Urinary bladder (tissue), 4 donors: ENCODE measurements around the gene GALR3. TPM values are rescaled to one million over a fixed set of nuclear protein-coding genes. Genes with fewer than 3 reads are reported as not detected.

Source experiments
- DNase-seq: peaks from one replicate; pipeline ENCODE4 v3.0.0-alpha.2; 2015; ENCODE audit errors: extremely low spot score
- H3K27ac ChIP-seq: one replicate; pipeline ENCODE4 v1.5.1; 2013; ENCODE audit warnings: low read depth, mild to moderate bottlenecking, moderate library complexity
- H3K36me3 ChIP-seq: one replicate; pipeline ENCODE4 v1.6.1; 2013; ENCODE audit warnings: mild to moderate bottlenecking, moderate library complexity; ENCODE audit not compliant: insufficient read depth
- H3K4me1 ChIP-seq: one replicate; pipeline ENCODE4 v1.6.1; 2013; ENCODE audit warnings: mild to moderate bottlenecking, moderate library complexity; ENCODE audit not compliant: insufficient read depth
- H3K4me3 ChIP-seq: one replicate; pipeline ENCODE4 v1.5.1; 2013; ENCODE audit warnings: low read depth, low read length
- WGBS: extraction: QIAGEN DNeasy Blood & Tissue Kit; methylation state at CpG from one replicate; pipeline ENCODE4 v1.1.7; 2013; 5-methylcytosine and 5-hydroxymethylcytosine counted together
- polyA plus RNA-seq: library from polyadenylated mRNA; stranded (reverse); fragments of 200-250 nt; gene quantifications from one replicate; pipeline ENCODE4 v1.2.3, GENCODE V29; 2013
- total RNA-seq: library from RNA; depleted of rRNA; stranded (reverse); fragments of >200 nt; gene quantifications from one replicate; pipeline ENCODE4 v1.2.3, GENCODE V29; 2014
- donor health status: healthy with polysubstance abuse.
- donor health status: healthy.

Gene GALR3
- total and polyA plus RNA-seq, 2 donors, result not detected

DNA sequence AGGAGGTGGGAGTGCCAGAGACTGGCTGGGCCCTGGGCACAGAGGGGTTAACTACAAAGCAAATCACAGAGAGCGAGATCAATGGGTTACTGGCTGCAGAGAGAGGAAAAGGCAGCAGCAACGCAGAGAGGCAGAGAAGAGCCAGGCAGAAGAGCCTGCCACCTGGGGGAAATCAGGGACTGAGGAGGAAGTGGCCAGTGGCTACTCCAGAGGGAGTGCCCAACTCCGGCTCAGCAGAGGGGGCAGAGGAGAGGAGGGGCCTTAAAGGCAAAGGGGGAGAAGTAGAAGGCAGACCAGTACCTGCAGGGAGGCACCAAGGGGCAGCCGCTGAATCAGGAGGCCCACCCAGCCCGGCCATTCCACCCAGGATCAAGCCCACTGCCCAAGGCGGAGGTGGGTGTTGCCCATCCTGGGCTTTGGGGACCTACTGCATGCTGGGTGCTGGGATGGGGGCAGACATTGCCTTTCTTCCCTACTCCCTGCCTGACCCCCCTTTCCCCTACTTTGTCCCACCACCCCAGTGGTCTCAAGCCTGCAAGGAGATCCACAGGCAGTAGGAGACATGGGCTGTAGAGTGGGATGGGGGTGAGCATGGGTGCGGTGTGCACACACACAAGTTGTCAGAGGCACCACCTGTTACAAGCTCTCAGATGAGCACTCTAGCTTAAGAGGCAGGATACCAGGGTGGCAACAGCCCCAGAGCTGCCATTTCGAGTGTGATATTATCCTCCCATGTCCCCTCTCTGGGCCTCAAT lies 926 bp upstream of the GALR3 start:
- WGBS, result 49% methylated on average over 8 of the region's 8 CpGs
- DNase-seq, result no peak
- H3K4me1 ChIP-seq, result peaks cover 3% of the 10 kb centered on the region

GRCh38 chr22:37824674-37825641 lies 1.8 kb downstream of the GALR3 start:
- H3K27ac ChIP-seq, result no peak overlapping the region
- WGBS, result 8% methylated on average over 135 of the region's 135 CpGs
- peaks cover 3% of the 10 kb centered on the region for H3K4me1 ChIP-seq
- DNase-seq, result no peak
- no peaks in the 10 kb centered on the region for H3K36me3 ChIP-seq
- H3K4me3 ChIP-seq, result peak overlapping the region; percentile 30

More for the DNA sequence above, 926 bp upstream of the GALR3 start:
- H3K27ac ChIP-seq, result no peak overlapping the region
- H3K4me3 ChIP-seq, result no peak overlapping the region
- H3K36me3 ChIP-seq, result no peaks in the 10 kb centered on the region

DNA sequence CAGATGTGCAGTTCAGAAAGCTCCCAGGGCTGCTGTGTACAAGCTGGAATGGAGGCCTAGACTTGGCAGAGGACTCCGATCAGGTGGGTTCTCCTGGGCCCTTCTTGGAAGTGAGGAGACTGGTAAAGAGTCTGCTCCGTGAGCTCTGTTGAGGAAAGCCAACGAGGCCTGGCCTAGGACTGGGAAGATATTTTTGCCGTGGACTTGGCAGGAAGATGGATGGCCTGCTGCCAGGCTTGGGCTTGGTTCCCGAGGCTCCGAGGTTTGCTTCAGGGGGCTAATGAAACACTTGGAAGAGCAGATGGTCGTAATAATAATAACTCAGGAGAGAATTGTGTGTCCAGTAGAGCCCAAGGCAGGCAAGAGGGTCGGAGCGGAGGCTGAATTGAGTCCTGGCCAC lies 3.9 kb downstream of the GALR3 start:
- Histone ChIP-seq H3K4me1 (peaks cover 3% of the 10 kb centered on the region), H3K27ac (no peak overlapping the region), H3K4me3 (no peak overlapping the region), H3K36me3 (peaks cover 2% of the 10 kb centered on the region)
- no peak for DNase-seq
- WGBS, result 21% methylated on average over 9 of the region's 9 CpGs

- 94% methylated on average over 14 of the region's 14 CpGs for WGBS
- H3K36me3 ChIP-seq, result peaks cover 4% of the 10 kb centered on the region
- peaks cover under 1% of the 10 kb centered on the region for H3K4me1 ChIP-seq
- H3K27ac ChIP-seq, result no peak overlapping the region
- H3K4me3 ChIP-seq, result no peak overlapping the region
- no peak for DNase-seq
Measured at GRCh38 chr22:37830093-37830842, 7.1 kb downstream of the GALR3 start.

GRCh38 chr22:37831472-37831871 lies 8.3 kb downstream of the GALR3 start:
- H3K4me3 ChIP-seq, result no peak overlapping the region
- H3K36me3 ChIP-seq, result peaks cover 4% of the 10 kb centered on the region
- 96% methylated on average over 11 of the region's 11 CpGs for WGBS
- H3K4me1 ChIP-seq, result no peaks in the 10 kb centered on the region
- no peak for DNase-seq
- no peak overlapping the region for H3K27ac ChIP-seq

DNA sequence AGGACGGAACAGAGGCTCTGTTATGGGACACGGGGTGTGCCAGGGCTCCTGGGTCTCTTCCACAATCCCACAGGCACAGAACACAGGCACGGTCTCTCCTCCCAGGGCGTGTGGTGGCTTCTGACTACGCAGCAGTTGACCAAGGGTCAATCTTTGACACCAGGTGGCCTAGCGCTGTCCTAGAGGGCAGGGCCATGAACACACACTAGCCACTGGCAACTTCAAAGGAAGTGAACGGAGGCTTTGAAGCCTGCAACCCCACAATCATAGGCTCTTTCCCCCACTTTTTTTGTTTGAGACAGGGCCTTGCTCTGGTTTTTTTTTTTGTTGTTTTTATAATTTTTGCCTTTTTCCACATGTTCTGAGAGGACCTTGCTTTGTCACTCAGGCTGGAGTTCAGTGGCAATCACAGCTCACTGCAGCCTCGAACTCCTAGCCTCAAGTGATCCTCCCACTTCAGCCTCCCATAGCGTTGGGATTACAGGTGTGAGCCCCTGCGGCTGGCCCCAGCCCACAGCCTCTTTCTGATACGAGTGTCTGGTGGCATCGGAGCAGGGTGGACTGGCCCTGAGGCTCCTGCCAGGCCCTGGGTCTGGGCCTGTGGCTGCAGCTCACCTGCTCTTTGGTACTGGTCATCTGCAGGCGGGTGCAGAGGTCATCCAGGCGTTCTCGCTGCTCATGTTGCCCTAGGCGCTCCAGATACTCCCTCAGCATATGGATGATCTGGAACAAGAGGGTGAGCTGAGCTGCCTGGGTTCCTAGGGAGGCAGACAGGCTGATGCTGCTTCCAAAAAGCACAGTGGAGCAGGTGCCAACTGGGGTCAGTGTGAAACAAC lies 9.1 kb downstream of the GALR3 start:
- peaks cover 4% of the 10 kb centered on the region for H3K36me3 ChIP-seq
- H3K4me3 ChIP-seq, result no peak overlapping the region
- whole genome bisulfite sequencing, result 96% methylated on average over 16 of the region's 16 CpGs
- no peak overlapping the region for H3K27ac ChIP-seq
- no peak for DNase-seq
- H3K4me1 ChIP-seq, result no peaks in the 10 kb centered on the region

DNA sequence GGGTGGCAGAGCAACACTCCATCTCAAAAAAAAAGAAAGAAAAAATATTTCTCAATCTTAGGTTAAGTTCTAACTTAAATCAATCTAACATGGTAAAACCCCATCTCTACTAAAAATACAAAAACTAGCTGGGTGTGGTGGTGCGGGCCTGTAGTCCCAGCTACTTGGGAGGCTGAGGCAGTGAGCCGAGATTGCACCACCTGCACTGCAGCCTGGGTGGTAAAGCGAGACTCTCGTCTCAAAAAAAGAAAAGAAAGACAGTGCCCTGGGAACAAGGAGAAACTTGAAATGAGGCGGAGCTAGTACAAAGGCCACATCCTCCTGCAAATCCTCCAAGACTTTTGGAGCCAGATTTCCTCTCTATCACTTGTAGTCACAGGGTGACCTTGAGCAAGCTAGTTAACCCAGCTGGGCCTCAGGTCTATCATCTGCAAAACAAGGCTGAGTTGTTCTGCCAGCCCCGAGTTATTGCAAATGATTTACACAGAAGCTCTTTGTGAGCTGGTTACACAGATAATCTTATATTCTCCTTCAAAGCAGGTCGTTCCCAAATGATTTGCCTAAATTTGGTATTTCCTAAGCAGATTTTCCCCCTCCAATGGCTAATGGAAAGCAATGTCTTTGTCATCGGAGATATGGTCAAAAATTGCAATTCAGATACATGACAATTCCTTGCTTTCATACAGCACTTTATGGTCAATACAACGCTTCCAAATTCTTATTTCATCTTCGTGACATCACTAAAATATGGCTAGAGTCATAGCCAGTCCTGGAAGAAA lies 19.0 kb downstream of the GALR3 start:
- no peak for DNase-seq
- 87% methylated on average over 10 of the region's 10 CpGs for WGBS
- no peak overlapping the region for H3K4me3 ChIP-seq
- no peak overlapping the region for H3K27ac ChIP-seq
- no peaks in the 10 kb centered on the region for H3K4me1 ChIP-seq
- H3K36me3 ChIP-seq, result peaks cover 3% of the 10 kb centered on the region

DNA sequence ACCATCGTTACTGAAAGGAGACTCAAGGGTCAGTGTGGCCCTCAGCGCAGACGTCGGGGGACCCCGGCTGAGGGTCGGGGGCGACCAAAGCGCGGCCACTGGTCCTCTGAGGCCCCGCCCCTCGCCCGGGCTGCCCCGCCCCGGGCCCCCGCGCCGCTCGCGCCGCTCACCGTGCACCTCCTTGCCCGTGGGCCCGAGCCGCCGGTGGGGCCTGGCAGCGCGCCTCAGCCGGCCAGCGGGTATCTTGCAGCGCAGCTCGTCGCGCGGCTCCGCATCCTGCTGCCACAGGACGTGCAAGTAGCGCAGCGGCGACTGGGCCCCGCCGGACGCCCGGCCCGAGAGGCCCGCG lies 20.5 kb downstream of the GALR3 start:
- under 1% methylated on average over 46 of the region's 46 CpGs for WGBS
- Histone ChIP-seq H3K36me3 (no peaks in the 10 kb centered on the region), H3K4me3 (peak overlapping the region; percentile 89), H3K27ac (peak overlapping the region; percentile 41), H3K4me1 (no peaks in the 10 kb centered on the region)
- no peak for DNase-seq

- WGBS, result 87% methylated on average over 6 of the region's 6 CpGs
- Histone ChIP-seq H3K4me3 (peak overlapping the region; percentile 28), H3K36me3 (no peaks in the 10 kb centered on the region), H3K4me1 (no peaks in the 10 kb centered on the region), H3K27ac (peak overlapping the region; percentile 40)
- DNase-seq, result no peak
Measured at GRCh38 chr22:37844904-37845329, 21.7 kb downstream of the GALR3 start.

GRCh38 chr22:37846433-37846832 lies 23.3 kb downstream of the GALR3 start:
- no peak for DNase-seq
- Histone ChIP-seq H3K4me3 (no peak overlapping the region), H3K36me3 (no peaks in the 10 kb centered on the region), H3K27ac (no peak overlapping the region), H3K4me1 (no peaks in the 10 kb centered on the region)
- WGBS, result 94% methylated on average over 2 of the region's 2 CpGs

DNA sequence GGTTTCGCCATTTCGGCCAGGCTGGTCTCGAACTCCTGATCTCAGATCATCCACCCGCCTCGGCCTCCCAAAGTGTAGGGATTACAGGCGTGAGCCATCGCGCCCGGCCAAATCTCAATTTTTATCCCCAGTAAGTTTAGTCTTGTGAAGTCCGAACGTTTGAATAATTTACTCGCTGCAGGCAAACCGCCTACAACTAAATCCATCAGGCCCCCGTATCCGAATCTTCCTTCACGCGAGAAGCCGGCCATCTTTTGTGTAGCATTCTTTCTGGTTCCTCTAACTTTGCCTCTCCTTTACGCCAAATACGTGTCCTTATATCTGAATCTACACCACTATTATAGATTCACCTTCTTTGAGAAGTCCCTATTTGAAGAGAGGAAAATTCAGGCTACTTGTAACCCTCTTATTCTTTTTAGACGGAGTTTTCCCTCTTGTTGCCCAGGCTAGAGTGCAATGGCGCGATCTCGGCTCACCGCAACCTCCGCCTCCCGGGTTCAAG lies 25.5 kb downstream of the GALR3 start:
- DNase-seq, result no peak
- Histone ChIP-seq H3K27ac (no peak overlapping the region), H3K4me3 (peak overlapping the region; percentile 57), H3K36me3 (no peaks in the 10 kb centered on the region), H3K4me1 (no peaks in the 10 kb centered on the region)
- 19% methylated on average over 27 of the region's 27 CpGs for WGBS

DNA sequence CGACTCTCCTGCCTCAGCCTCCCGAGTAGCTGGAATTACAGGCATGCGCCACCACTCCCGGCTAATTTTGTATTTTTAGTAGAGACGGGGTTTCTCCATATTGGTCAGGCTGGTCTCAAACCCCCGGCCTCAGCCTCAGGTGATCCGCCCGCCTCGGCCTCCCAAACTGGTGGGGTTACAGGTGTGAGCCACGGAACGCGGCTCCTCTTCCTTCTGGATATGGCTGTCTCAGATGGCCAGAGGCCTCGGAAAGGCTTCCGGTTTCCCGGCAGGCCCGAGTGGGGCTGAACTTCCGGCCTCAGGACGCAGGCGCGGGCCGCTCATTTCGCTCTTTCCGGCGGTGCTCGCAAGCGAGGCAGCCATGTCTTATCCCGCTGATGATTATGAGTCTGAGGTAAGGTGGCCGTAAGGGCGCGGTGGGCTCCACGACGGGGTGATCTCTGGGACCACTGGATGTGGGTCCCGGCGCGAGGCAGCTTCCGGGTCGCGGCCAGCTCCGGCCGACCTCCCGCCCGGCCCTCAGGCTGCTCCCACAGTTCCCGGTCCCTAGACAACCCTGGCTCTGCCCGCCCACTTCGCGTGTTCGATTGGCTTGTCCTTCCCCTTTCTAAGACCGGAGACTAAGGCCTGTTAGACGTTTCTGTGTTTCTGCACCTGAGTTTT lies 26.0 kb downstream of the GALR3 start, which contains the start of gene EIF3L:
Gene EIF3L, plus strand, starts transcription at position 331 of the 663 bp plus-strand sequence. Its CDS starts 31 bp downstream, at position 362.
- under 1% methylated on average over 49 of the region's 49 CpGs for WGBS
- H3K4me1 ChIP-seq, result no peaks in the 10 kb centered on the region
- H3K27ac ChIP-seq, result peak within 1 kb of the TSS; percentile 66
- peak within 1 kb of the TSS; percentile 57 for H3K4me3 ChIP-seq
- DNase-seq, result peak; percentile 68
- H3K36me3 ChIP-seq, result no peaks in the 10 kb centered on the region
